Heart right ventricle (tissue), 16 donors: ENCODE data around the gene TPCN1. TPM values are rescaled to one million over a fixed set of nuclear protein-coding genes. Genes with fewer than 3 reads are reported as not detected.
"Not testable (repeated sequence)": the region's sequence is repeated elsewhere in the genome, so short reads cannot be mapped to it uniquely, and the experiment has no call there.

Experiments used
- ATAC-seq, 8 donors: fragments of 200-7000 bp; cut with Tn5 transposase; one replicate each; pipeline ENCODE4 v1.9.1; 2020; ENCODE audit warnings: mild to moderate bottlenecking in 8 of 8, moderate library complexity in 8 of 8, moderate number of reproducible peaks in 1 of 8
- DNase-seq, 2 donors: peaks; one replicate each; pipeline ENCODE4 v3.0.0-alpha.2; 2020
- H3K27ac ChIP-seq, 10 donors: fragments of 200-600 bp; sonication (generic) in 2 of 10; one replicate each; pipeline versions ENCODE4 v1.5.0 to v1.8.0; 2020 to 2022; ENCODE audit warnings: mild to moderate bottlenecking in 3 of 10
- H3K27me3 ChIP-seq, 7 donors: fragments of 200-600 bp; one replicate each; pipeline ENCODE4 v1.8.0; 2021 to 2022; ENCODE audit warnings: mild to moderate bottlenecking in 2 of 7
- H3K36me3 ChIP-seq, 9 donors: fragments of 200-600 bp; sonication (generic) in 1 of 9; one replicate each; pipeline versions ENCODE4 v1.5.0 to v1.8.0; 2020 to 2022; ENCODE audit warnings: mild to moderate bottlenecking in 2 of 9
- H3K4me1 ChIP-seq, 9 donors: fragments of 200-600 bp; sonication (generic) in 1 of 9; one replicate each; pipeline versions ENCODE4 v1.5.0 to v1.8.0; 2020 to 2022; ENCODE audit warnings: mild to moderate bottlenecking in 4 of 9
- H3K4me3 ChIP-seq, 10 donors: fragments of 200-600 bp; sonication (generic) in 2 of 10; one replicate each; pipeline versions ENCODE4 v1.5.0 to v1.8.0; 2020 to 2022; ENCODE audit warnings: mild to moderate bottlenecking in 7 of 10, moderate library complexity in 2 of 10
- H3K9me3 ChIP-seq, 11 donors: fragments of 200-600 bp in 10 of 11; sonication (generic) in 2 of 11; one replicate each; pipeline versions ENCODE4 v1.5.0 to v1.8.0; 2013 to 2022; ENCODE audit warnings: mild to moderate bottlenecking in 2 of 11, control low read depth in 1 of 11, moderate library complexity in 1 of 11
- WGBS, 2 donors: extraction: QIAGEN DNeasy Blood & Tissue Kit; methylation state at CpG; one replicate each; pipeline ENCODE4 v1.1.7; 2013; ENCODE audit warnings: inconsistent platforms in 1 of 2; 5-methylcytosine and 5-hydroxymethylcytosine counted together
- intact Hi-C, 10 donors: fragments of 100-400 bp; cut with DNase I; formaldehyde crosslinking; loops; one replicate each; pipeline versions ENCODE4 v1.11.1 to v1.14.2; 2022
- polyA plus RNA-seq, 2 donors: library from polyadenylated mRNA; stranded (reverse); fragments of 200-250 nt; gene quantifications; one replicate each; pipeline ENCODE4 v1.2.3, GENCODE V29; 2013
- total RNA-seq, 10 donors: library from RNA; stranded (reverse); fragmentation: NEBNext Ultra II Directional in 3 of 10; extraction: Animal tissue kit (Norgen Biotek cat#: 25700) in 3 of 10; gene quantifications; one replicate each; pipeline versions ENCODE4 v1.2.1 to v1.2.4, GENCODE V29; 2021 to 2023
- TF ChIP-seq, protein P1 (sequence below), 9 donors: fragments of 200-600 bp; sonication (generic) in 2 of 9; IDR thresholded peaks; one replicate each; pipeline versions ENCODE4 v1.5.0 to v1.8.0; 2021 to 2022; ENCODE audit warnings: antibody characterized with exemption in 9 of 9, mild to moderate bottlenecking in 5 of 9, moderate library complexity in 1 of 9
- donor health status: Arrhythmogenic right ventricular cardiomyopathy.
- donor health status: ischemic (EF 13 %, LVEDD 7.1; RV severe dilation, severe dysfunction).
- donor health status: healthy with polysubstance abuse.
- donor health status: DM: no; HTN: yes; CAD: no.
- donor health status: DM: no; HTN: no; CAD: no.
- donor health status: ischemic (EF 25% LVEDD 6.9; RV normal size, moderate dysfunction).
- donor health status: ischemic (EF 25% LVEDD 5.7; RV mildly dilated, moderate dysfunction).
- donor health status: healthy.
- donor health status: DM: yes; HTN: yes; CAD: no.
- donor health status: Ischemic cardiomyopathy.
- donor health status: ischemic (EF 35%, LVEDD 5.7; RV mildly dilated, moderate dysfunction).
- donor health status: nonischemic (EF 11% LVEDD 7.7; RV severe dilation, severe dysfunction).
- donor health status: DM: yes; HTN: yes; CAD: no.
- donor health status: PGD.
- donor health status: ischemic (EF 29% LVEDD 5.4; RV normal size, mild dysfunction).
- donor health status: nonischemic (EF 23%, LVEDD 6.1; RV moderate dilation, normal function).

TPCN1 gene
- total and polyA plus RNA-seq, 12 donors, result 16.4 to 163 (median 127) TPM

DNA sequence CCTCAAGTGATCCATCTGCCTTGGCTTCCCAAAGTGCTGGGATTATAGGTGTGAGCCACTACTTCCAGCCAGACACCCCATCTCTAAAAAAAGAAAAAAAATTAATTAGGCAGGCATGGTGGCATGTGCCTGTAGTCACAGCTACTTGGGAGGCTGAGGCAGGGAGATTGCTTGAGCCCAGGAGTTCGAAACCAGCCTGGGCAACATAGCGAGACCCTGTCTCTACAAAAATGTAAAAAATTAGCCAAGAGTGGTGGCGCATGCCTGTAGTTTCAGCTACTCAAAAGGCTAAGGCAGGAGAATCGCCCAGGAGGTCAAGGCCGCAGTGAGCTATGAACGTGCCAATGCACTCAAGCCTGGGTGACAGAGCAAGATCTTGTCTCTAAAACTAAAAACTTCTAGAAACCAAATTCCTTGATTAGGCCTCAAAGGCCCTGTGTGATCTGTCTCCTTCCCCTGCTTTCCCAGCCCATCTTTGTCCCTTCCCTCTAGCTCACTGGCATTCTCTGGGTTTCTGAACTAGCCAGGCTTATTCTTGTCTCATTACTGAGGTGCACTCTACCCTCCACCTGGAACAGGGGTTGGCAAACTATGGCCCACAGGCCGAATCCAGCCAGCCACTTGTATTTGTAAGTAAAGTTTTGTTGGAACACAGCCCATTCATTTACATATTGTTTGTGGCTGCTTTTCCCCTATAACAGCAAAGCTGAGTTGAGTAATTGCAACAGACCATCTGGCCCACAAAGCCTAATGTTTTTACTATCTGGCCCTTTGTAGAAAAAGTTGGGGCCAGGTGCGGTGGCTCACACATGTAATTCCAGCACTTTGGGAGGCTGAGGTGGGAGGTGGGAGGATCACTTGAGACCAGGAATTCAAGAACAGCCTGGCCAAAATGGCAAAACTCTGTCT lies 17.2 kb upstream of the TPCN1 start:
- intact Hi-C loops, result loop anchor here in 1 of 10 donors (5.0 kb wide), 1 partner anchor 223 kb away; no protein-coding TSS in a partner anchor
- no peaks in the 10 kb centered on the region for H3K9me3 ChIP-seq
- DNase-seq (no peak), ATAC-seq (no peak)
- H3K4me3 ChIP-seq, result no peak overlapping the region
- H3K27me3 ChIP-seq, result no peaks in the 10 kb centered on the region
- peaks cover 0 to 68% (median 17%) of the 10 kb centered on the region in 9 donors for H3K4me1 ChIP-seq
- 91 to 95% methylated on average over 8 of the region's 8 CpGs for WGBS, 2 donors
- peak overlapping the region in 3 of 10 donors; percentile 17 to 45 (median 43) for H3K27ac ChIP-seq
- TF ChIP-seq, protein P1, sequence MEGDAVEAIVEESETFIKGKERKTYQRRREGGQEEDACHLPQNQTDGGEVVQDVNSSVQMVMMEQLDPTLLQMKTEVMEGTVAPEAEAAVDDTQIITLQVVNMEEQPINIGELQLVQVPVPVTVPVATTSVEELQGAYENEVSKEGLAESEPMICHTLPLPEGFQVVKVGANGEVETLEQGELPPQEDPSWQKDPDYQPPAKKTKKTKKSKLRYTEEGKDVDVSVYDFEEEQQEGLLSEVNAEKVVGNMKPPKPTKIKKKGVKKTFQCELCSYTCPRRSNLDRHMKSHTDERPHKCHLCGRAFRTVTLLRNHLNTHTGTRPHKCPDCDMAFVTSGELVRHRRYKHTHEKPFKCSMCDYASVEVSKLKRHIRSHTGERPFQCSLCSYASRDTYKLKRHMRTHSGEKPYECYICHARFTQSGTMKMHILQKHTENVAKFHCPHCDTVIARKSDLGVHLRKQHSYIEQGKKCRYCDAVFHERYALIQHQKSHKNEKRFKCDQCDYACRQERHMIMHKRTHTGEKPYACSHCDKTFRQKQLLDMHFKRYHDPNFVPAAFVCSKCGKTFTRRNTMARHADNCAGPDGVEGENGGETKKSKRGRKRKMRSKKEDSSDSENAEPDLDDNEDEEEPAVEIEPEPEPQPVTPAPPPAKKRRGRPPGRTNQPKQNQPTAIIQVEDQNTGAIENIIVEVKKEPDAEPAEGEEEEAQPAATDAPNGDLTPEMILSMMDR (IDR thresholded peaks at IDR 0.05), result no peak
- H3K36me3 ChIP-seq, result no peaks in the 10 kb centered on the region

- 57 to 67% methylated on average over 3 of the region's 3 CpGs for WGBS, 2 donors
- intact Hi-C loops, result loop anchor here in 1 of 10 donors (5.0 kb wide), 1 partner anchor 222 kb away; no protein-coding TSS in a partner anchor
- Histone ChIP-seq H3K4me1 (peaks cover 0 to 74% (median 19%) of the 10 kb centered on the region in 9 donors), H3K27ac (peak overlapping the region in 3 of 10 donors; percentile 17 to 45 (median 43)), H3K27me3 (no peaks in the 10 kb centered on the region), H3K4me3 (no peak overlapping the region), H3K9me3 (no peaks in the 10 kb centered on the region), H3K36me3 (no peaks in the 10 kb centered on the region)
- TF ChIP-seq, protein P1 (IDR thresholded peaks at IDR 0.05), result no peak
- DNase-seq (no peak), ATAC-seq (no peak)
Measured at GRCh38 chr12:113204804-113205203, 16.5 kb upstream of the TPCN1 start.

- WGBS, 2 donors, result 95 to 96% methylated on average over 5 of the region's 5 CpGs
- H3K27me3 ChIP-seq, H3K9me3 ChIP-seq, H3K27ac ChIP-seq, H3K36me3 ChIP-seq, intact Hi-C loops, DNase-seq, ATAC-seq, H3K4me3 ChIP-seq: not testable (repeated sequence)
- H3K4me1 ChIP-seq, result peaks cover 0 to 74% (median 19%) of the 10 kb centered on the region in 9 donors
Measured at GRCh38 chr12:113206802-113207201, 14.5 kb upstream of the TPCN1 start.

DNA sequence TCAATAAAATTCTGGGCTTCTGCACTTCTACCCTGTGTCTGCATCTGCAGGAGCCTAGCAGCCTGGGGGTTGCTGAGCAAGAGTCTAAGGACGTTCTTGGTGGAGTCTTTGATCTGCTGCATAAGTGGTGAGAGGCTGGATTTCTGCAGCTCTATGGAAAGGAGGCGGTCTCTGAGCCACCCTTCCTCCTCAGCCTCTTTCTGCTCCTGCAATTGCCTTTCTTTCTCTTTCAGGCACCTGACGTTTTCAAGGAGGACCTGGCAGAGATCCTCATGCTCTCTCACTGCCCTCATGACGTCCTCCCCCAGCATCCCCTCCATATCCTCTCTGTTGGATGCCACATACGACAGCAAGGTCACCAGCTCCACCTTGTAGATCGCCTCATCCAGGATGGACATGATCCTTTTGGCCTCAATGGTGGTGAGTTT lies 13.6 kb upstream of the TPCN1 start:
- no peak overlapping the region for H3K4me3 ChIP-seq
- ATAC-seq (peak in 2 of 8 donors; percentile 10 to 11), DNase-seq (no peak)
- 71 to 73% methylated on average over 6 of the region's 6 CpGs for WGBS, 2 donors
- peak overlapping the region in 6 of 10 donors; percentile 54 to 91 (median 71) for H3K27ac ChIP-seq
- H3K4me1 ChIP-seq, result peaks cover 0 to 74% (median 19%) of the 10 kb centered on the region in 9 donors
- H3K9me3 ChIP-seq, result no peaks in the 10 kb centered on the region
- H3K27me3 ChIP-seq, result no peaks in the 10 kb centered on the region
- intact Hi-C loops, result no loop called here
- no peaks in the 10 kb centered on the region for H3K36me3 ChIP-seq
- TF ChIP-seq, protein P1 (IDR thresholded peaks at IDR 0.05), result no peak
